ENCODE measurements around the gene NAV2.
"Not testable (repeated sequence)": the region's sequence is repeated elsewhere in the genome, so short reads cannot be mapped to it uniquely, and the experiment has no call there.

NAV2 gene

GRCh38 chr11:20002312-20003216 lies 289.9 kb downstream of the NAV2 start:
- POLR2A ChIA-PET (ENCODE audit: low non-redundant PET), result no interaction called here
- CTCF ChIA-PET, result no interaction called here
- DNase-seq (ENCODE audit: low spot score), result no peak
- H3K27ac ChIP-seq, result no peak overlapping the region
- TF ChIP-seq CTCF (conservative IDR thresholded peaks at IDR 0.05; ENCODE audit: low read depth), result no peak

GRCh38 chr11:20003351-20003750 lies 290.7 kb downstream of the NAV2 start:
- DNase-seq (ENCODE audit: low spot score), result no peak
- ChIA-PET CTCF (no interaction called here), POLR2A (ENCODE audit: low non-redundant PET) (no interaction called here)
- H3K27ac ChIP-seq, result no peak overlapping the region
- no peak for TF ChIP-seq CTCF (conservative IDR thresholded peaks at IDR 0.05; ENCODE audit: low read depth)

- CTCF ChIA-PET, result no interaction called here
- TF ChIP-seq CTCF (conservative IDR thresholded peaks at IDR 0.05; ENCODE audit: low read depth), result no peak
- no peak overlapping the region for H3K27ac ChIP-seq
- POLR2A ChIA-PET (ENCODE audit: low non-redundant PET), result no interaction called here
- DNase-seq (ENCODE audit: low spot score), result no peak
Measured at GRCh38 chr11:20004866-20005265, 292.2 kb downstream of the NAV2 start.

GRCh38 chr11:20005747-20006146 lies 293.1 kb downstream of the NAV2 start:
- no peak overlapping the region for H3K27ac ChIP-seq
- DNase-seq (ENCODE audit: low spot score), result no peak
- CTCF ChIA-PET, result no interaction called here
- POLR2A ChIA-PET (ENCODE audit: low non-redundant PET), result no interaction called here
- no peak for TF ChIP-seq CTCF (conservative IDR thresholded peaks at IDR 0.05; ENCODE audit: low read depth)

GRCh38 chr11:20006618-20007017 lies 294.0 kb downstream of the NAV2 start:
- POLR2A ChIA-PET (ENCODE audit: low non-redundant PET); DNase-seq (ENCODE audit: low spot score); CTCF ChIA-PET; H3K27ac ChIP-seq: not testable (repeated sequence)

- TF ChIP-seq CTCF (conservative IDR thresholded peaks at IDR 0.05; ENCODE audit: low read depth), result no peak
- POLR2A ChIA-PET (ENCODE audit: low non-redundant PET), result no interaction called here
- DNase-seq (ENCODE audit: low spot score), result no peak
- H3K27ac ChIP-seq, result no peak overlapping the region
- CTCF ChIA-PET, result no interaction called here
Measured at GRCh38 chr11:20007386-20007785, 294.7 kb downstream of the NAV2 start.

- DNase-seq (ENCODE audit: low spot score), result no peak
- ChIA-PET POLR2A (ENCODE audit: low non-redundant PET) (no interaction called here), CTCF (interaction anchor here (0.6 to 1.0 kb wide), 2 partner anchors 20 to 56 kb away, joined by 3 to 7 read pairs; no protein-coding TSS in a partner anchor)
- no peak for TF ChIP-seq CTCF (conservative IDR thresholded peaks at IDR 0.05; ENCODE audit: low read depth)
- H3K27ac ChIP-seq, result no peak overlapping the region
Measured at GRCh38 chr11:20008190-20008870, 295.7 kb downstream of the NAV2 start.
